T-helper 22 cell (primary cell): ENCODE measurements around the gene ARHGAP26.
"Not testable (repeated sequence)": the region's sequence is repeated elsewhere in the genome, so short reads cannot be mapped to it uniquely, and the experiment has no call there.

ENCODE experiments used
- DNase-seq: peaks from one replicate; pipeline ENCODE4 v3.0.0-alpha.2; 2020; ENCODE audit warnings: low read depth

Gene ARHGAP26

DNA sequence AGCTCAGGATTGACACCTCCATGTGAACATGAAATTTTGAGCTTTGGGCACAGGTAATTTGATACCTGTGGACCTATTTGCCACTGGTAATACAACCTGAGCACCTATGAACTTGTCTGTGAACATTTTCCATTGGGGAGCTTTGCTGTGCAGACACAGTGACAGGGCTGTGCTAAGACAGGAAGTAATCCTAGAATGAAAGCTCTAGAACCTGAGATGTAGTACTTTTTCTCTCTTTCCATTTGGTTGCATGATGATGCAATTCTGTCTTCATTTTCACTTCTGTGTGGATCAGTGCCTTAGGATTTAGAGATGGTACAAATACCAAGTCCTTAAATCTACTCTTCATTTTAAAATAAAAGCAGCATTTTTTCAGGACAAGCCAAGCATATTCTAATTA lies 416.4 kb downstream of the ARHGAP26 start:
- no peak for DNase-seq

GRCh38 chr5:143187495-143187894 lies 417.3 kb downstream of the ARHGAP26 start:
- no peak for DNase-seq

DNA sequence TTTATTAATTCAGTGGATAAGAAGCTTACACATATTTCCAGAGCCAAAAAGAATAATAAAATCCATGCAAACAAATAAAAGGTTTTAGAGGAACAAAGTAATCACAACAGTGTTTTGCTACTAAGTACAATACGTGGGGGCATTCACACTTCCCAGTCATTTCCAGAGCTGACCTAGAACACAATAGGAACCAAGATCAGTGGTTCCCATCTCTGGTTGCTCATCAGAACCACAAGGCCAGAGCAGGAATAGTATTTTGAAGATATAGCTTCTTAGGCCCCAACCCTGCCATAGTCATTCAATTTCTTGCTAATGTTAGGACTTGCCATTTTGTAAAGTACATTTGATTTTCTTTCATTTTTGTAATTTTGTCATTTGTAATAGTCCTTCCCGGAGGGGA lies 417.9 kb downstream of the ARHGAP26 start:
- DNase-seq: no peak

GRCh38 chr5:143188692-143189091 lies 418.5 kb downstream of the ARHGAP26 start:
- no peak for DNase-seq

GRCh38 chr5:143190260-143190810 lies 420.2 kb downstream of the ARHGAP26 start:
- DNase-seq: no peak

- no peak for DNase-seq
These were observed 421.5 kb downstream of the ARHGAP26 start for GRCh38 chr5:143191720-143192119.

- DNase-seq: no peak
These were observed 422.2 kb downstream of the ARHGAP26 start for GRCh38 chr5:143192191-143192900.

DNA sequence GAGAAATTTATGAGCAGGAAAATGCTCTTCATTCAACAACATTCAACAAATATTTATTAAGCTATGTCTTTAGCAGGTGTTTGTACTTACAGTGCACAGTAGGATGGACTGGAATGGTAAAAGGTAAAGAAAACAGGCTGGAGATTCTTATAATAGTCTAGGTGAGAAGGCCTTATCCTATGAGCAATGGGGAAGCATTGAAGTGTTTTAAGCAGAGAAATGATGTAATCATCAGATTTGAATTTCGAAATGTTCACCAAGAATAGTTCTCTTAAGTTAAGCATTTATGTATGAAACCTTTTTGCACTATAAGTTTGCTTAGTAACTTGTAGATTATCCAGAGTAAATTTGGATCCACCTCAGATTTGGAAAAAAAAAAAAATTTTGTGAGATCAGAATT lies 424.0 kb downstream of the ARHGAP26 start:
- DNase-seq: no peak

- DNase-seq: no peak
These were observed 424.5 kb downstream of the ARHGAP26 start for GRCh38 chr5:143194713-143195112.

DNA sequence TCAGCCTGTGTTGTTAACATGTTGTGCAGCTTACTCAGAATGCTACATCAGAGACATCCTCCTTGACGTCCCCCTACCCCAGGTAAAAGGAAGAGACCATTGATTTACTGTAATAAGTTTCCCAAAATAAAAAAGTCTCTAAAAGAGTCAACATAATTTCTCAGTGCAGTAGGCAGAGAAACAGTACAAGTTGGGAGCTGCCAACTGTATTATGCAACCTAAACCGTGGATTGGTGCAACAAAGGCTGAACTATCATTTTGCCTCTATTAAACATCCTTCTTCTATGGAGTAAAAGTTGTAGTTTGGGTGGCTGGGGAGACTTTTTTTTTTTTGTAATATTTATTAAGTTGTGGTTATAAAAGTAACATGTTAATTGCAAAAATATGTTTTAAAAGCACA lies 425.3 kb downstream of the ARHGAP26 start:
- DNase-seq: no peak

GRCh38 chr5:143196601-143197259 lies 426.6 kb downstream of the ARHGAP26 start:
- no peak for DNase-seq

DNA sequence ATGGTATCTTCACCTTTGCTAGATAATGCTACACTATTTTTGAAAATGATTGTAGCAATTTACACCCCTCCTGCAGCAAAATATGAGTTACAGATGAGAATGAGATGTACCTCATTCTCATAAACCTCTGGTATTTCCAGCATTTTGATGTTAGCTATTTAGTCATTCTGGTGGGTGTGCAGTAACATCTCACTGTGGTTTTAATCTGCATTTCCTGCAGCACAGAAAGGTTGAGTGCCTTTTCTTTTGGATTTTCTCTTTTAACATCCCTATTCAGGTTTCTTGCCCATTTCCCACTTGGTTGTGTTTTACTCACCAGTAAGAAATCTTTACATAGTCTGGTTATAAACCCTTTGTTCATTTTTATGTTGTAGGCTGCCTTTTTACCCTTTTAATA lies 427.1 kb downstream of the ARHGAP26 start:
- no peak for DNase-seq

DNA sequence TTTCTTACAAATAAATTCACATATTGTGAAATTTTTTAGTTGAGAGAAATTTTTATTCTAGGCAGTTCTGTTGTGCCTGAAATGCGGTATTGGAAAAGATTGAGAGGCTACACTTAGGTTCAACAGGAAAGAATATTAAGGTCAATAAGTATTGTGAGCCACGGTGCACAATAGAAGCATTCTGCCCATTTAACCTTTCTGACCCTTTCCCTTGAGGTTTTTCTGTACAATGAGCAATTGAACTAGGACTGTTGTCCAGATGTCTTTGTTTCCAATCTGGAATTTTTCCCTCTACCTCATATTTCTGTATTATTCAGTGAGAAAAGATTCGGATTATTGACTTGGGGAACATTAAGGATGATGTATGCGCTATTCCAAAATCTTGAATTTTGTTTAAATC lies 428.2 kb downstream of the ARHGAP26 start:
- DNase-seq: no peak

GRCh38 chr5:143199161-143199560 lies 429.0 kb downstream of the ARHGAP26 start:
- DNase-seq: no peak

- DNase-seq: no peak
These were observed 429.7 kb downstream of the ARHGAP26 start for GRCh38 chr5:143199843-143200242.

DNA sequence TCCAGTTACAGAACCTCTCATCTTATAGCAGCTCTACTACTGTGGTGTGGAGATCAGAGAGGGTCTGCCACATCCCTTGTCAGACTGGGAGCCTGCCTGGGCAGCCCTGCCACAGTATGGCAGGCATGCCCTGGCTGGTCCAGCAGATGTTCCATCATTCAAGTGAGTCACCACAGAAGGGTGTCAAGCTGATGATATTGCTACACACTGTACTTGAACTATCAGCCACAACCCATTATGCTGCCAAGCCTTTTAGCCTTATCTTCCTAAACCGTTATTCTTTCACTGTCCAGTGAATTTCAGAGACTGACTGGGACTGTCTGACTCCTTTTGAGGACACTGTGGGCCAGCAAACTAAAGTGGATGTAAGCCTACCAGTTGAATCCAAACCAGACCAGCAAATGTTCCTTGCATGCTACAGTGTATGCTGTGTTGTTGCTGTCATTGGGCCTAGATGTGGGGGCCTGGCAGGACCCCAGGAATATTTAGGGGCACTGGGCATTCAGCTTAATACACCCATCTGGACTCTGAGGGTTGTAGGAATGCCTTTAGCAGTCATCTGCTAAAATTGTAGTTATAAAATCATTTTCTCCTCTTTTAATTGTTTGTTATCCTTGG lies 430.7 kb downstream of the ARHGAP26 start:
- DNase-seq: no peak

GRCh38 chr5:143201589-143201988 lies 431.4 kb downstream of the ARHGAP26 start:
- DNase-seq: no peak

DNA sequence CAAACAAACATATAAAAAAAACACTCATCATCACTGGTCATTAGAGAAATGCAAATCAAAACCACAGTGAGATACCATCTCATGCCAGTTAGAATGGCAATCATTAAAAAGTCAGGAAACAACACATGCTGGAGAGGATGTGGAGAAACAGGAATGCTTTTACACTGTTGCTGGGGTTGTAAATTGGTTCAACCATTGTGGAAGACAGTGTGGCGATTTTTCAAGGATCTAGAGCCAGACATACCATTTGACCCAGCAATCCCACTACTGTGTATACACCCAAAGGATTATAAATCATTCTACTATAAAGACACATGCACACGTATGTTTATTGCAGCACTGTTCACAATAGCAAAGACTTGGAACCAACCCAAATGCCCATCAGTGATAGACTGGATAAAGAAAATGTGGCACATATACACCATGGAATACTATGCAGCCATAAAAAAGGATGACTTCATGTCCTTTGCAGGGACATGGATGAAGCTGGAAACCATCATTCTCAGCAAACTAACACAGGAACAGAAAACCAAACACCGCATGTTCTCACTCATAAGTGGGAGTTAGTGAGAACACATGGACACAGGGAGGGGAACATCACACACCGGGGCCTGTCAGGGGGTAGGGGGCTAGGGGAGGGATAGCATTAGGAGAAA lies 433.3 kb downstream of the ARHGAP26 start:
- not testable (repeated sequence) for DNase-seq

- no peak for DNase-seq
These were observed 434.5 kb downstream of the ARHGAP26 start for GRCh38 chr5:143204474-143205246.

DNA sequence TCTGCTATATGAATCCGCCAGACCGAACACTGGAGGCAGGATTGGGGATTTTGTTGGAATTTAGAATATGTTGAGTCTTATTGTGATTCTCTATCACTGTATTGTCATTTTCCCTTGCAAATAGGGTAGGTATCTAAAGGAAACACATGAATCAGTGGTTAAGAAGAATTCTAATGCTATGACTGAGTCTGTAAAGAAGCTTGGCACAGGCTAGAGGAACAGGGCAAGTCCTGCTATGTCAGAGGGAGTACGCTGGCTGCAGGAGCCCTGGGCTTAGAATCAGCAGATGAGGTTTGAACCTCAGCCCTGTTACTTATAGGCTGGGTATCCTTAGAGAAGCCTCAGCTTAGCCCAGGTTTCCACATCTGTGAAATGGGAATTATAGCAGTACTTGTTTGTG lies 435.2 kb downstream of the ARHGAP26 start:
- no peak for DNase-seq

DNA sequence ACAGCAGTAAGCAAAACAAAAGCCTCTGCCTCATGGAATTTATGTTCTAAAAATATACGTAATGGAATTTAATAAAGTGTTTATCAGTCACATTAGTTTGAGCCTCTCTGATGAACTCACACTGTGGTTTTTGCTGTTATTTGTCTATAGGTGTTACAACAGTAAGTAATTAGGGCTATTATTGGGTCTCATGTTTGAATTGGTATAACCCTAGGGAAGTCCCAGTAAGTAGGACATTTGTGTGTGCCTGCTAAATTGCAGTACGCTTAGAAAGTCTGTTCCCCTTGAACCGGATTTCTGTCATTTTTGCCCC lies 435.7 kb downstream of the ARHGAP26 start:
- DNase-seq: no peak
